GM12801 (cell line): ENCODE data around the gene RUNX2.

Source experiments
- CTCF ChIP-seq: IDR thresholded peaks from one replicate; pipeline ENCODE4 v1.5.1; 2011; ENCODE audit warnings: control low read depth; ENCODE audit not compliant: insufficient read length; ENCODE audit errors: extremely low read depth

Gene RUNX2

GRCh38 chr6:45301348-45302142, 26.6 kb upstream of the RUNX2 start:
- no peak for TF ChIP-seq CTCF

GRCh38 chr6:45302832-45303231, 25.3 kb upstream of the RUNX2 start:
- no peak for TF ChIP-seq CTCF

GRCh38 chr6:45305546-45305945, 22.6 kb upstream of the RUNX2 start:
- TF ChIP-seq CTCF = no peak

- no peak for TF ChIP-seq CTCF
These were observed 17.9 kb upstream of the RUNX2 start for GRCh38 chr6:45310118-45310788.

GRCh38 chr6:45314146-45314545, 14.0 kb upstream of the RUNX2 start:
- no peak for TF ChIP-seq CTCF

- TF ChIP-seq CTCF = no peak
These were observed 7.8 kb upstream of the RUNX2 start for GRCh38 chr6:45320349-45320748.

- TF ChIP-seq CTCF = no peak
These were observed 4.4 kb upstream of the RUNX2 start for GRCh38 chr6:45323656-45324224.
